MG63 (cell line): ENCODE measurements around the gene RNF144A. TPM values are rescaled to one million over a fixed set of nuclear protein-coding genes. Genes with fewer than 3 reads are reported as not detected.

Experiments used
- DNase-seq: peaks from one replicate; pipeline ENCODE4 v3.0.0-alpha.2; 2020
- H3K27me3 ChIP-seq: fragments of 250-450 bp; sonication (Bioruptor Pico); 2 replicates; pipeline ENCODE4 v1.5.1; 2020; ENCODE audit warnings: mild to moderate bottlenecking, moderate library complexity
- H3K36me3 ChIP-seq: fragments of 250-450 bp; sonication (Bioruptor Pico); 2 replicates; pipeline ENCODE4 v1.5.1; 2020; ENCODE audit warnings: mild to moderate bottlenecking, moderate library complexity
- H3K4me3 ChIP-seq: fragments of 250-450 bp; sonication (Bioruptor Pico); 2 replicates; pipeline ENCODE4 v1.5.1; 2020; ENCODE audit warnings: mild to moderate bottlenecking, moderate library complexity
- H3K9me3 ChIP-seq: fragments of 250-450 bp; sonication (Bioruptor Pico); 2 replicates; pipeline ENCODE4 v1.5.1; 2020; ENCODE audit warnings: mild to moderate bottlenecking, moderate library complexity
- total RNA-seq: library from RNA; depleted of rRNA; stranded (reverse); fragments of >200 nt; shearing (Covaris generic); gene quantifications from 2 replicates; pipeline ENCODE4 v1.2.3, GENCODE V29; 2014; ENCODE audit warnings: low replicate concordance

RNF144A gene
- total RNA-seq, 1 experiment from 2014 or later: 1.1 TPM

DNA sequence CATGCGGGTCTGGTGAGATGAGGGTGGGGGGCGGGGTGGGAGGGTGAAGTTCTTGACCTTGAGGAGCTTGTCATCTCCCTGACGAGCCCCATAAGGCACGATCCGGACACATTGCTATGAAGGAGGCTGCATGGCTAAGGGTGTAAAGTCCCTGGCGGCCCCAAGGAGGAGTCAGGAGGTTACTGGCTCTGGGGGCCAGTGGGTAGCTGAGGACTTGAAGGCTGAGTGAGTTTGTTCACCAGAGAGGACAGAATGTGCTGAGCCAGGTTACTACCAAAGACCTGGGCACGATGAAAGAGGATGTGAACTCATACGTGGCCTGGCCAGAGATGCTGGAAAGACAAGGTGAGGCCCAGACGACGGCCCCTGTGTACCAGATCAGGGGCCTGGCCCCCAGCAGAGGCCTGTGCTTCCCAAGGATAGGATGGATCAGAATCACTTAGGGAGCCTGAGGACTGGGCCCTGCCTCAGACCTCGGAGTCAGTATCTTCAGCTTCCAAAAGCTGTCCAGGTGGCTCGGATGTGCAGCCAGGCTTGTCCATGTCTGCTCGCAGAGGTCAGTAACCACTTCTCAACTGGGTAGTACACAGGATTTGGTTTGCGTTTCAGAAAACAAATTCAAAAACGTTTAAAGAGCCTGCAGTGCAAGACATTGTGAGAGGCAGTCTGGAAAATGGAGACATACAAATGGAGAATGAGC lies 110.9 kb downstream of the RNF144A start:
- Histone ChIP-seq H3K27me3 (no peaks in the 10 kb centered on the region), H3K36me3 (no peaks in the 10 kb centered on the region), H3K9me3 (no peaks in the 10 kb centered on the region), H3K4me3 (no peak overlapping the region)
- no peak for DNase-seq

DNA sequence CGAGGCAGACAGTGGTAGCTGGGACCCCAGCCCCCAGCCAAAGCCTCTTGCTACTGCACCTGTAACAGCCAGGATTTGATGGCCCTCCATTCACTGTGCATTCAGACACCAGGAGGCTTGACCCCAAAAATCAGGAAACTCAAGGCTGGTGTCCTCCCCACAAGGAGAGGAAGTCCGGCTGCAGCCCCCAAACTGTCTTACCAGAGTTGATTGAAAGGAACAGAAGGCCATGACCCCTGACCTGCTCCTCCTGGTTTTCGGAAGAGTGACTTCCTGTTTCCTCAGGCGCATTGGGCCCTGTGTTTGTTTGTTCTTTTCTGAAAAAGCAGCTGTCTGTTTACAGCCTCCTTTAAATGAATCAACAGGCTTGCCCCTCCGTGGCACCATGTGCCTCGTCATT lies 111.6 kb downstream of the RNF144A start:
- Histone ChIP-seq H3K27me3 (no peaks in the 10 kb centered on the region), H3K4me3 (no peak overlapping the region), H3K9me3 (no peaks in the 10 kb centered on the region), H3K36me3 (no peaks in the 10 kb centered on the region)
- DNase-seq: no peak

DNA sequence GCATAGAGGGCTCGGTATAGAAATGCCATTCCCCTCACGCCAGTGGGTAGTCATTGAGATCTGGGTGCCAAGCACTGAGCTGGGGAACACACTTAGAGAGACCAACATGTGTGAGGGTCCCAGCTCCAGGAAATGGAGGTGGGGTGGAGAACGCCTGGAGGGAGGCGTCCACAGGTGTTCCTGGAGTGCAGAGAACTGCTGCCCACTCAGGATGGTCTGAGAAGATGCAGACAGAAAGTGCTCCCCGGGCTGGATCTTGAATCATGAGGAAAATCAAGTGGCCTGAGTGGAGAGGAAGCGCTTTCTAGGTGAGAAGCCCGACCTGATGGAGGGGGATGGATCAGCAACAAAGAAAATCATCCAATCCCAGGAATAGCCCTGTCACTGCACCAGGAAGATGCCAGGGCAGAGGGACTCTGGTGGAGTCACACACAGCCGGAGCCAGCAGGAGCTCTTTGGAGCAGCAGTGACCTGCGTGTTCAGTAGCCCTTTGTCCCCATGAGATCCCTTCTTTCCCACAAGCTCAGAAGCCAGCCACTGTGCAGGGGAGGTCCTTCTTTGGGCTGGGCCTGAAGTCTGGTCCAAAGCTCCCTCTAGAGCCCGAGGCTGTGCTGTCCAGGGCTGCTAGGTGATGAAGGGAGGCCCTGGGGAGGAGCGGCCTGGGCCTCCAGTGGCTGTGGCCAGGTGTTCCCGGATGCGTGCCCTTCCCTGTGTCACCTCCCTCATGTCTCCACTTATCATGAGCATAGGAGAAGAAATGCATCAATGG lies 112.3 kb downstream of the RNF144A start:
- H3K4me3 ChIP-seq: no peak overlapping the region
- no peaks in the 10 kb centered on the region for H3K9me3 ChIP-seq
- no peak for DNase-seq
- H3K36me3 ChIP-seq: no peaks in the 10 kb centered on the region
- H3K27me3 ChIP-seq: no peaks in the 10 kb centered on the region

DNA sequence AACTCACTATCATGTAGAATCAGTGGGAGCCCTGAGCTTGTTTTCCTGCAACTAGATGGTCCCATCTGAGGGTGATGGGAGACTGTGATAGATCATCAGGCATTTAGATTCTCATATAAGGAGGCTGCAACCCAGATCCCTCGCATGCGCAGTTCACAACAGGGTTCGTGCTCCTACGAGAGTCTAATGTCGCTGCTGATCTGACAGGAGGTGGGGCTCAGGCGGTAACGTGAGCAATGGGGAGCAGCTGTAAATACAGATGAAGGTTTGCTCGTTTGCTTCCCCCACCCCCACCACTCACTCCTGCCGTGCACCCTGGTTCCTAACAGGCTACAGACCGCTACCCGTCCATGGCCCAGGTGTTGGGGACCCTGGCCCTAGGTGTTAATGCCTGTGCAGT lies 113.6 kb downstream of the RNF144A start:
- Histone ChIP-seq H3K9me3 (no peaks in the 10 kb centered on the region), H3K27me3 (no peaks in the 10 kb centered on the region), H3K4me3 (no peak overlapping the region), H3K36me3 (no peaks in the 10 kb centered on the region)
- DNase-seq: no peak

DNA sequence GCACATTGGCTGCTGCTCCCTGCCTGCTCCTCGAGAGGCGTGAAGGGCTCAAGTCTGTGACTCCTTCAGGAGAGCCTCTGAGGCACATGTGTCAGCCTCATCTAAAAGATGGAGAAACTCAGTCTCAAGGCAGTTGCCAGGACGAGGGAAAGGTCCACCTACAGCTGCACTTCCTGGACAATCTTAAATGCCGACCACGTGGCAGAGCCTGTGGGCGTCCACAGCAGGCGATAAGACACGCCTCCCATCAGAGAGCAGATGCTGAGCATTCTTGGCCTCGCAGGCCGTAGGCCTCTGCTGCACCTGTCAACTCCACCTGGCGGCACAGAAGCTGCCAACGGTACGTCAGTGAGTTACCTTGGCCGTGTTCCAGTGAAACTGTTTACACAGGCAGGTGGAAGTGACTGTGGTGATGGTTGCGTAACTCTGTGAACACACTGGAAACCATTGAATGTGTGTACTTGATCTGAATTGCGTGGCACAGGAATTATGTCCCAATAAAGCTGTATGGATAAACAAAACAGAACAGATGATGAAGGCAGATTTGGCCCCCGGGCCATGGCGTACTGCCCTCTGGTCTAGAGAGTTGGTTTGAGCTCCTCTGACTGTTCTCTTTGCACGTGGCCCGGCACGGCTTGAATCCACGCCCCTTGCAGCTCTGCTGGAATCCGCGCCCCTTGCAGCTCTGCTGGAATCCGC lies 114.5 kb downstream of the RNF144A start:
- DNase-seq: no peak

DNA sequence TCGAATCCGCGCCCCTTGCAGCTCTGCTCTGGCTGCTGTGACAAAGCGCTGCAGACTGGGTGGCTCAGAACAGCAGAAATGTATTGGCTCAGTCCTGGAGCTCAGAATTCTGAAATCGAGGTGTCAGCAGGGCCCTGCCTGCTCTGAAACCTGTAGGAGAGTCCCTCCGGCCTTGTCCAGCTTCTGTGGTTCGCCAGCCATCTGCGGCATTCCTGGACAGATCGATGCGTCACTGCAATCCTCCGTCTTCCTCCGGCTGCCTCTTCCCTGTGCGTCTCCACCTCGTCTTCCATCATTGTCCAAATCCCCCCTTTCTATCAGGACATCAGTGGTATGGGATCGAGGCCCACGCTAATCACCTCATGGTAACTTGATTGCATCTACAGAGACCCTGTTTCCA lies 115.2 kb downstream of the RNF144A start:
- Histone ChIP-seq H3K4me3 (no peak overlapping the region), H3K27me3 (no peaks in the 10 kb centered on the region), H3K9me3 (no peaks in the 10 kb centered on the region), H3K36me3 (no peaks in the 10 kb centered on the region)
- DNase-seq: no peak

More for the DNA sequence above, 114.5 kb downstream of the RNF144A start:
- Histone ChIP-seq H3K9me3 (no peaks in the 10 kb centered on the region), H3K36me3 (no peaks in the 10 kb centered on the region), H3K27me3 (no peaks in the 10 kb centered on the region), H3K4me3 (no peak overlapping the region)

DNA sequence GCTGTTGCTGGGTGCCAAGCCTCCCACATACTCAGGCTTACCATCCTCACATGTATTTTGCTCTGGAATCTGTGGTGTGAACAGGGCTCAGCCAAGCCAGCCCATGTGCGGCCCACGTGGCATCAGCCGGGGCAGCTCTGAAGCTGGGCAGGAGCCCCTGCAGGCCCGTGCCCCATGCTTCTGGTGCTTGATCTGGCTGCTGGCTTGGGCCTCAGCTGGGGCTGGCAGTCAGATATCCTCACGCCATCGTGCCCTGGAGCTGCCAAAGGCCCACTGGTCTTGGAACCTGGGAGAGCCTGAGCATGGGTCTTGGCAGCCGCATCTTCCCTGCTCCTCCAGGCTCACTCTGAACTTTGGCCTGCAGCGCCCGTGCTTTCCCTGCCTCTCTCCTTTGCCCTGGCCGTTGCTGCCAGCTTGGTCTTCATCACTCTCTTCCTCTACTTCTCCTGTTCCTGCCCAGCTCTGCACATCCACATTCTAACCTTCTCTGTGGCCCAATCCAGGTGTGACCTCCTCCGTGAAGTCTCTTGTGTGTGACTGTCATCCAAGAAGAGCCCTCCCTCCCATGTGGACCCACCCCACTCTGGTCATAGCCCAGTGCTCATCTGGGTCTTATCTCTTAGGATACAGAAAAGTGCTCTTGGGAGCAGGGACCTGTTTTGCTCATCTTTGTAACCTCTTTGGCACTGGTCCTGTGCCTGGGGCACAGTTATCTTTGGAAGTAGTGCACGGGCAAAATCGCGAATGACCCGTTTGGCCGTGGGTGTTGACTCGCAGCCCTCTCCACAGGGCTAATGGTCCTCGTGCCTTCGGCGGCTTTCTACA lies 116.1 kb downstream of the RNF144A start:
- H3K36me3 ChIP-seq: no peaks in the 10 kb centered on the region
- no peaks in the 10 kb centered on the region for H3K27me3 ChIP-seq
- H3K4me3 ChIP-seq: no peak overlapping the region
- no peak for DNase-seq
- H3K9me3 ChIP-seq: no peaks in the 10 kb centered on the region

DNA sequence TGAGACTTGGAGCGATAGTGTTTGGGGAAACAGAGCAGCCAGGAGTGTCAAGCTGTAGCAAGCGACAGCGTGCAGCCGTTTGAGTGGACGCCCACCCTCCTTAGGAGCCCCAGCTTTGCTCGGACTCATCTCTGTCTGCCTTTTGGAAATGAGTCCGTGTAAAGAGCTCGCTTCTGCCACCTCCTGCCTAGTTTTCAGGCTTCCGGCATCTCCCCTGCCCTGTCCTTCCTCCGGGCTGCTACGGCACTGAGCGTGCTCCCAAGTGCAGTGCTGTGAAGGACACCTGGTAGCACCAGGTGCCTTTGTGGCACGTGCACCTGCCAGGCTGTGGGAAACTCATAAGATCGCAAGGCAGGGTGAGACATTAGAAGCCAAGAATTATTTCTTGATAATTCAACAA lies 117.1 kb downstream of the RNF144A start:
- Histone ChIP-seq H3K4me3 (no peak overlapping the region), H3K36me3 (no peaks in the 10 kb centered on the region), H3K9me3 (no peaks in the 10 kb centered on the region), H3K27me3 (no peaks in the 10 kb centered on the region)
- DNase-seq: no peak

DNA sequence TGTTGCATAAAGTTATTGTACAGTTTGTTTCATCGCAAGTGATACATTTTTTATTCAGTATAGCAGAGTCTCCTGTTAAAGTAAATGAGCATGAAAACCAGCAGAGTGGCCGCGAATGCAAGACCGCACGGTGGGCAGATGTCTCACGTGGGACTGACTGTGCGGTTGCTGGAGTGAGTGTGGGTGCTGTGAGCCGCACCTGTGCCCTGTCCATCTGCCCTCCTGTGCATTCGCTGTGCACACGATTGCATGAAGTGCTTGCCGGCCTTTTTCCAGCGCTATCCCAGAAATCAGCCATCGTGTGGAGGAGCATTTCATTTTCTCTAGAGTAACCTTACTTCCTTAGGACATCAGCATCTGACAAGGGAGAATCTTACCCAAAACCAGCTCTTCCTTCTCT lies 118.7 kb downstream of the RNF144A start:
- DNase-seq: no peak
- H3K27me3 ChIP-seq: no peaks in the 10 kb centered on the region
- no peaks in the 10 kb centered on the region for H3K9me3 ChIP-seq
- no peak overlapping the region for H3K4me3 ChIP-seq
- H3K36me3 ChIP-seq: no peaks in the 10 kb centered on the region

DNA sequence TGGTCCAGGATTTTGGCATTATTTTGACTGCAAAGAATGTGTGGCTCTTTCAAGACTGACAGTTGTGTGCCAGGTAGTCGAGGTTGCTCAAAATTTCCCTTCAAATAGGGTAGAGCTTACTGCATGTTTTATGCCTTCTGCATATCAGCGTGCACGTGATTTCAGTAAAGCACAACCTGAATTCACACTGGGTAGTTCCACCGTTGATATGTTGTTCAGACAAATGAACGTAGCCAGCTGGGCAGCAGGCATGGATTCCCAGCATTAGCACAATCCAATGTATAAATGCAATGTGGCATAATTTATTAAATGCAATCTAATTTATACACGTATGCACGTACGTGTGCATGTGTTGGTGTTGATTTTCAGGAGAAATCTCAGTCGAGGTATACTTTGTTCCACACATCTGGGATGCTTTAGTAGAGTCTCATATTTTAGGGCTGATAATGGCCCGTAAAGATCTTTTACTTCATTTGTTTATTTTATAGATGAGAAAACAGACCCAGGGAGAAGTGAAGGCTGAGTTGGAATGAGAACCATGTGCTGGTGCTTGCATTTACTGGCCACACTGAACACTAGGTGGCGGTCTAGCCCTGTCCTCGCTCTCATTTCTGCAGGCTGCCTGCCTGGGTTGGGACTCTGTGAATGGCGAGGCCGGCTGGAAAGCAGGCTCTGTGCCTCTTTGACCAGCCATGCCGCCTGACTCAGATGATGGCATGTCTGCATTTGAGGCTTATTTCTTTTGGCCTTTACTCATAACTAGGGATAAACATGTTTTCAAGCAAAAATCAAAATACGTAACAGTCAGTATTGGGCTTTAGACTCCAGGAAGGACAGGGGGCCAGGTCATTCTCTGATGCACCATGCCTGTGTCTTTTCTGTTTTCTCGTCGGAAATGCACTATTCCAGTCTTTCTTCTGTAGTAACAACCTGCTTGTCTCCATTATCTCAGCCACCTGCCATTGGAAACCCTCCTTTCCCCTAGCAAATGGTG lies 120.4 kb downstream of the RNF144A start:
- Histone ChIP-seq H3K27me3 (no peaks in the 10 kb centered on the region), H3K4me3 (no peak overlapping the region), H3K9me3 (no peaks in the 10 kb centered on the region), H3K36me3 (no peaks in the 10 kb centered on the region)
- DNase-seq: peak; percentile 34

DNA sequence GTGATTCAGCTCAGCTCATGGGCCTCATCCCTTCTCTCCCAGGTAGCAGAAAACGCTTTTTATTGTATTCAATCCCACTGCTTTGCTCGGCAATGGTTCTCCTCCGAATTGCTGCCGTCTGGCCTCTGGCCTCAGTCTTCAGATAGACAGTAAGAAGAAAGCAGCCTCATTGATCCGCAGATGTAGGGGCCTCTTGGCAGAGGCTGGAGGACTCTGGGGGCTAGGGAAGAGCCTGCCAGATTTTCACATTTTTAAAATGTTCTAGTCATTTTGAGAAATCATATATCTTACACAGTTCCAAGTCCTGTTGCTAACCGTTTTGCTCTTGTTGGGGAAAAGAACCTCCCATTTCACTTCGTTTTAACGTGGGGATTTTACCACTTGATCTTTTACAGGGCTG lies 123.3 kb downstream of the RNF144A start:
- no peaks in the 10 kb centered on the region for H3K9me3 ChIP-seq
- no peaks in the 10 kb centered on the region for H3K27me3 ChIP-seq
- no peaks in the 10 kb centered on the region for H3K36me3 ChIP-seq
- H3K4me3 ChIP-seq: no peak overlapping the region
- no peak for DNase-seq

DNA sequence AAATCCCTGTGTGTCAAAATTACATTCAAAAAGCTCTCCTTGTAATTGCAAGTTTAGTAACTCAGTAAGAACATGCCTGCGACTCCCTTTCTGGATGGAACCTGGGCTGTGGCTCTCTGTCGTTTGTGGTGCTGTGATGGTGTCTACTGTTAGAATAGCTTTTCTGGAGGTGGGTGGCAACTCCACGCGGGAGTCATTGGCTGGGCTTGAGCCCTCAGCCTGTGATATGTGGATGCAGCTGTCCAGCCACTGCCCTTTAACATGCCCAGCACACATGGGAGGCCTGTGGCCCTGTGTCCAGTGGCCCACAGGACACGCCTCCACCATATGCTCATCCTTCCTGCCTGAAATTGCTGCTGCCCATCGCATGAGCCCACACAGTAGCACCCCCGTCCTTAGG lies 124.2 kb downstream of the RNF144A start:
- H3K9me3 ChIP-seq: no peaks in the 10 kb centered on the region
- no peaks in the 10 kb centered on the region for H3K36me3 ChIP-seq
- DNase-seq: no peak
- no peak overlapping the region for H3K4me3 ChIP-seq
- H3K27me3 ChIP-seq: no peaks in the 10 kb centered on the region

DNA sequence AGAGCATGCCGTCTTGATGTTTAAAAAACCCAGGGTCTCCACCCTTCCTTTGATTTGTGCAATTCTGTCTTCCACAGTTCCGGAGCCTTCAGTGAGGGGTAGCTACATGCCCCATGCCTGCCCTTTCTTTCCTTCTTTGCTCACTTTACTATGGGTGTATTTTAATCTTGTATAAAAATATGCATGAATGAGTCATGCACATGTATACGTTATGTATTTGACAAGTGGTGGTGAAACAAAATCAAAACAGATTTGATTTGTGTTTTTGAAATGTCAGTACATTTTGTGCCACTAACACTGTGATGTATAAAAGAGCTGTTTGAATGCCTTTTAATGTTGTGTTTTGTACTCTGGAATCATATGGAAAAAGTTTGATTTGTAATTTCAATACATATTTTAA lies 126.5 kb downstream of the RNF144A start:
- Histone ChIP-seq H3K36me3 (no peaks in the 10 kb centered on the region), H3K9me3 (no peaks in the 10 kb centered on the region), H3K4me3 (no peak overlapping the region), H3K27me3 (no peaks in the 10 kb centered on the region)
- no peak for DNase-seq

DNA sequence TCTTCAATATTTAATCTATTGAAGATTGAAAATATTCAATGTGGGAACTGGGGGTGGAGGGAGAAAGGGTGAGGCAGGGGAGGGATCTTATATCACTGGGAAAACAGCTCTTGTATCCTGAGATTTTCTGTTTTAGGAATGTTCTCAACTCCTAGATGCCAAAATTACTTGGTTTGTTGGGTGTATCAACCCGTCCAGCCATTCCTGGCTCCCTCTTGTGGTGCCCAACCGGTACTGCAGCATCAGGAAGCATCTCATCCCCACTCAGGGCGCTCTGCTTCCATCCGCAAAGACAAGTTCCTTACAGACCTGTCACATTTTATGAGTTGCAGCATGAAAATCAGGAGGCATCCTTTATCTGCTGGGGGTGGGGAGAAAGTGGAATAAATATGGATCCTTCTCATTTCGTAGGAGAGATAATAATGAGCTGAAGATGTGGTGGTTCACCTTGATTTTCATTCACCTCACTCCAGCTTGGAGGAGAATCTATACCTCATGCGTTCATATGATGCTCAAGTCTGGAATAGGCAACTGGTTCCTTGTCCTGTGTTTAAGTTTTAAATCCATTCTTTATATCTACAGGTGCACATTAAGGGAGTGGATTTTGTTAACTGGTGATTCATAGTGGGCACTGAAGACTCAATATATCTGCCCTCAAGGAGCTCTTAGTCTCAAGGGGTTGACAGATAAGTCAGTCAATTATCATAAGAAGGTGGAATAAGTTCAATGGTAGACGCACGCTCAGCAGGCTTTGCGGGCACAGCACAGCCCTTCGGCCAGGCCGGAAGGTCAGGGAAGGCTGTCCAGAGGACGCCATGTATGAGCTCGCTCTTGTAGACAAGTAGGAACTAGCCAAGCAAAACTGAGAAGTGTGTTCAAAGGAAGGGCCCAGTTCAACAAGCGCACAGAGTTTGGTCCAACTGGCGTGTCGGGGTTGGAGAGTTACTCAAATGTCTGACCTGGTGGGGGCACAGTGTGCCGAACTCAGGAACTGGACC lies 127.3 kb downstream of the RNF144A start:
- Histone ChIP-seq H3K36me3 (no peaks in the 10 kb centered on the region), H3K4me3 (no peak overlapping the region), H3K27me3 (no peaks in the 10 kb centered on the region), H3K9me3 (no peaks in the 10 kb centered on the region)
- DNase-seq: peak; percentile 39
